Thyroid gland (tissue), 4 donors: ENCODE measurements around the gene DMD. TPM values are rescaled to one million over a fixed set of nuclear protein-coding genes. Genes with fewer than 3 reads are reported as not detected.

ENCODE experiments used
- DNase-seq, 2 donors: peaks; one replicate each; pipeline ENCODE4 v3.0.0-alpha.2; 2019
- H3K27ac ChIP-seq, 3 donors: fragments of 200-600 bp; sonication (generic); 1 replicate in 2 of 3; 2 replicates in 1 of 3; pipeline ENCODE4 v1.5.1; 2016 to 2019; ENCODE audit warnings: mild to moderate bottlenecking in 1 of 3, moderate library complexity in 1 of 3
- H3K27me3 ChIP-seq: fragments of 200-600 bp; sonication (generic); one replicate; pipeline ENCODE4 v1.5.1; 2019
- H3K36me3 ChIP-seq, 2 donors: fragments of 200-600 bp; sonication (generic); one replicate each; pipeline ENCODE4 v1.5.1; 2016 to 2019
- H3K4me1 ChIP-seq, 2 donors: fragments of 200-600 bp; sonication (generic); one replicate each; pipeline ENCODE4 v1.5.1; 2017 to 2019
- H3K4me3 ChIP-seq, 3 donors: fragments of 200-600 bp; sonication (generic); replicated peaks in 1 of 3; 1 replicate in 2 of 3; 2 replicates in 1 of 3; pipeline ENCODE4 v1.5.1; 2016; ENCODE audit warnings: mild to moderate bottlenecking in 1 of 3
- H3K9me3 ChIP-seq: fragments of 200-600 bp; sonication (generic); one replicate; pipeline ENCODE4 v1.5.1; 2017
- CTCF ChIP-seq, 6 experiments: fragments of 200-600 bp in 3 of 6; fragments of 450-650 bp in 3 of 6; sonication (generic) in 3 of 6; IDR thresholded peaks; one replicate each; pipeline ENCODE4 v1.5.1; 2016 to 2019; ENCODE audit warnings: antibody characterized with exemption in 6 of 6, mild to moderate bottlenecking in 2 of 6, inconsistent platforms in 1 of 6, moderate library complexity in 1 of 6
- POLR2A ChIP-seq, 2 donors: fragments of 450-650 bp; IDR thresholded peaks; one replicate each; pipeline ENCODE4 v1.6.1; 2017; ENCODE audit warnings: antibody characterized with exemption in 2 of 2, mild to moderate bottlenecking in 2 of 2, moderate library complexity in 1 of 2
- WGBS, 2 donors: methylation state at CpG; one replicate each; pipeline ENCODE4 v1.1.5; 2017; 5-methylcytosine and 5-hydroxymethylcytosine counted together
- intact Hi-C: fragments of 100-400 bp; cut with DNase I; formaldehyde crosslinking; loops from one replicate; pipeline ENCODE4 v1.15.1; 2023
- total RNA-seq, 4 donors: library from RNA; depleted of rRNA; stranded (reverse); fragments of >200 nt; gene quantifications; one replicate each; pipeline ENCODE4 v1.2.3, GENCODE V29; 2016

The DMD gene
- total RNA-seq, 4 donors from 2014 or later = 16.5 to 24.0 (median 21.7) TPM

GRCh38 chrX:31708116-31708515 is 1503.2 kb downstream of the DMD start:
- WGBS, 2 donors = 32 to 41% methylated on average over 2 of the region's 2 CpGs
- Histone ChIP-seq H3K9me3 (no peaks in the 10 kb centered on the region), H3K36me3 (no peaks in the 10 kb centered on the region), H3K4me1 (no peaks in the 10 kb centered on the region), H3K27me3 (no peaks in the 10 kb centered on the region), H3K27ac (no peak overlapping the region), H3K4me3 (no peak overlapping the region)
- intact Hi-C loops = no loop called here
- no peak for DNase-seq
- no peak for TF ChIP-seq POLR2A (IDR thresholded peaks at IDR 0.05)
- TF ChIP-seq CTCF (IDR thresholded peaks at IDR 0.05) = no peak

- 77 to 80% methylated on average over 4 of the region's 4 CpGs for WGBS, 2 donors
- intact Hi-C loops = no loop called here
- Histone ChIP-seq H3K27ac (no peak overlapping the region), H3K27me3 (peaks cover 4% of the 10 kb centered on the region), H3K36me3 (no peaks in the 10 kb centered on the region), H3K4me1 (no peaks in the 10 kb centered on the region), H3K4me3 (no peak overlapping the region), H3K9me3 (no peaks in the 10 kb centered on the region)
- no peak for TF ChIP-seq CTCF (IDR thresholded peaks at IDR 0.05)
- no peak for TF ChIP-seq POLR2A (IDR thresholded peaks at IDR 0.05)
- no peak for DNase-seq
Measured at GRCh38 chrX:31706466-31706865, 1504.9 kb downstream of the DMD start.

GRCh38 chrX:31705816-31706215 is 1505.5 kb downstream of the DMD start:
- WGBS, 2 donors = 83 to 96% methylated on average over 1 of the region's 1 CpG
- TF ChIP-seq CTCF (IDR thresholded peaks at IDR 0.05) (no peak), POLR2A (IDR thresholded peaks at IDR 0.05) (no peak)
- intact Hi-C loops = no loop called here
- no peaks in the 10 kb centered on the region for H3K9me3 ChIP-seq
- H3K27me3 ChIP-seq = peaks cover 4% of the 10 kb centered on the region
- no peaks in the 10 kb centered on the region for H3K36me3 ChIP-seq
- H3K27ac ChIP-seq = no peak overlapping the region
- H3K4me3 ChIP-seq = no peak overlapping the region
- H3K4me1 ChIP-seq = no peaks in the 10 kb centered on the region
- no peak for DNase-seq

GRCh38 chrX:31704938-31705337 is 1506.4 kb downstream of the DMD start:
- no peaks in the 10 kb centered on the region for H3K4me1 ChIP-seq
- H3K9me3 ChIP-seq = no peaks in the 10 kb centered on the region
- intact Hi-C loops = no loop called here
- H3K27me3 ChIP-seq = peaks cover 4% of the 10 kb centered on the region
- H3K36me3 ChIP-seq = no peaks in the 10 kb centered on the region
- TF ChIP-seq POLR2A (IDR thresholded peaks at IDR 0.05) (no peak), CTCF (IDR thresholded peaks at IDR 0.05) (no peak)
- 75 to 78% methylated on average over 2 of the region's 2 CpGs for WGBS, 2 donors
- H3K4me3 ChIP-seq = no peak overlapping the region
- no peak for DNase-seq
- no peak overlapping the region for H3K27ac ChIP-seq

GRCh38 chrX:31702222-31702621 is 1509.1 kb downstream of the DMD start:
- DNase-seq = no peak
- intact Hi-C loops = no loop called here
- no peaks in the 10 kb centered on the region for H3K36me3 ChIP-seq
- H3K27ac ChIP-seq = no peak overlapping the region
- TF ChIP-seq CTCF (IDR thresholded peaks at IDR 0.05) (no peak), POLR2A (IDR thresholded peaks at IDR 0.05) (no peak)
- H3K4me1 ChIP-seq = no peaks in the 10 kb centered on the region
- WGBS, 2 donors = 40 to 56% methylated on average over 2 of the region's 2 CpGs
- peaks cover 4% of the 10 kb centered on the region for H3K27me3 ChIP-seq
- no peaks in the 10 kb centered on the region for H3K9me3 ChIP-seq
- no peak overlapping the region for H3K4me3 ChIP-seq
